MG63 (cell line): Measurements from ENCODE around the gene KDM4B. TPM values are rescaled to one million over a fixed set of nuclear protein-coding genes. Genes with fewer than 3 reads are reported as not detected.

Source experiments
- DNase-seq: peaks from one replicate; pipeline ENCODE4 v3.0.0-alpha.2; 2020
- H3K27me3 ChIP-seq: fragments of 250-450 bp; sonication (Bioruptor Pico); 2 replicates; pipeline ENCODE4 v1.5.1; 2020; ENCODE audit warnings: mild to moderate bottlenecking, moderate library complexity
- H3K36me3 ChIP-seq: fragments of 250-450 bp; sonication (Bioruptor Pico); 2 replicates; pipeline ENCODE4 v1.5.1; 2020; ENCODE audit warnings: mild to moderate bottlenecking, moderate library complexity
- H3K4me3 ChIP-seq: fragments of 250-450 bp; sonication (Bioruptor Pico); 2 replicates; pipeline ENCODE4 v1.5.1; 2020; ENCODE audit warnings: mild to moderate bottlenecking, moderate library complexity
- H3K9me3 ChIP-seq: fragments of 250-450 bp; sonication (Bioruptor Pico); 2 replicates; pipeline ENCODE4 v1.5.1; 2020; ENCODE audit warnings: mild to moderate bottlenecking, moderate library complexity
- total RNA-seq: library from RNA; depleted of rRNA; stranded (reverse); fragments of >200 nt; shearing (Covaris generic); gene quantifications from 2 replicates; pipeline ENCODE4 v1.2.3, GENCODE V29; 2014; ENCODE audit warnings: low replicate concordance

Gene KDM4B
- total RNA-seq, 1 experiment from 2014 or later = 10.3 TPM

- Histone ChIP-seq H3K9me3 (no peaks in the 10 kb centered on the region), H3K4me3 (no peak overlapping the region)
- DNase-seq = no peak
These were observed 63.4 kb downstream of the KDM4B start for GRCh38 chr19:5032101-5032967.

GRCh38 chr19:5035105-5035761, 66.3 kb downstream of the KDM4B start:
- no peak for DNase-seq
- no peak overlapping the region for H3K4me3 ChIP-seq
- no peaks in the 10 kb centered on the region for H3K36me3 ChIP-seq
- no peaks in the 10 kb centered on the region for H3K9me3 ChIP-seq
- H3K27me3 ChIP-seq = no peaks in the 10 kb centered on the region

More at GRCh38 chr19:5032101-5032967, 63.4 kb downstream of the KDM4B start:
- H3K36me3 ChIP-seq = no peaks in the 10 kb centered on the region
- no peaks in the 10 kb centered on the region for H3K27me3 ChIP-seq

GRCh38 chr19:5035793-5036697, 67.1 kb downstream of the KDM4B start:
- no peak overlapping the region for H3K4me3 ChIP-seq
- H3K36me3 ChIP-seq = no peaks in the 10 kb centered on the region
- no peaks in the 10 kb centered on the region for H3K9me3 ChIP-seq
- no peak for DNase-seq
- no peaks in the 10 kb centered on the region for H3K27me3 ChIP-seq

- no peak for DNase-seq
- H3K9me3 ChIP-seq = no peaks in the 10 kb centered on the region
- no peaks in the 10 kb centered on the region for H3K36me3 ChIP-seq
- no peaks in the 10 kb centered on the region for H3K27me3 ChIP-seq
- H3K4me3 ChIP-seq = no peak overlapping the region
These were observed 68.0 kb downstream of the KDM4B start for GRCh38 chr19:5036698-5037563.

- no peaks in the 10 kb centered on the region for H3K27me3 ChIP-seq
- no peak overlapping the region for H3K4me3 ChIP-seq
- H3K9me3 ChIP-seq = no peaks in the 10 kb centered on the region
- no peak for DNase-seq
- no peaks in the 10 kb centered on the region for H3K36me3 ChIP-seq
These were observed 69.0 kb downstream of the KDM4B start for GRCh38 chr19:5037936-5038335.

GRCh38 chr19:5038631-5039271, 69.8 kb downstream of the KDM4B start:
- no peaks in the 10 kb centered on the region for H3K36me3 ChIP-seq
- H3K27me3 ChIP-seq = no peaks in the 10 kb centered on the region
- no peak for DNase-seq
- no peaks in the 10 kb centered on the region for H3K9me3 ChIP-seq
- H3K4me3 ChIP-seq = no peak overlapping the region

- no peak overlapping the region for H3K4me3 ChIP-seq
- H3K9me3 ChIP-seq = no peaks in the 10 kb centered on the region
- H3K27me3 ChIP-seq = no peaks in the 10 kb centered on the region
- H3K36me3 ChIP-seq = no peaks in the 10 kb centered on the region
- DNase-seq = no peak
These were observed 71.0 kb downstream of the KDM4B start for GRCh38 chr19:5039642-5040543.

GRCh38 chr19:5040544-5041167, 71.7 kb downstream of the KDM4B start:
- no peak for DNase-seq

GRCh38 chr19:5041168-5041912, 72.4 kb downstream of the KDM4B start:
- DNase-seq = no peak
- Histone ChIP-seq H3K9me3 (no peaks in the 10 kb centered on the region), H3K4me3 (no peak overlapping the region), H3K27me3 (no peaks in the 10 kb centered on the region), H3K36me3 (no peaks in the 10 kb centered on the region)

More at GRCh38 chr19:5040544-5041167, 71.7 kb downstream of the KDM4B start:
- no peaks in the 10 kb centered on the region for H3K27me3 ChIP-seq
- no peak overlapping the region for H3K4me3 ChIP-seq
- H3K36me3 ChIP-seq = no peaks in the 10 kb centered on the region
- no peaks in the 10 kb centered on the region for H3K9me3 ChIP-seq

GRCh38 chr19:5041913-5042187, 72.9 kb downstream of the KDM4B start:
- H3K4me3 ChIP-seq = no peak overlapping the region
- H3K36me3 ChIP-seq = no peaks in the 10 kb centered on the region
- no peaks in the 10 kb centered on the region for H3K9me3 ChIP-seq
- DNase-seq = no peak
- H3K27me3 ChIP-seq = no peaks in the 10 kb centered on the region

GRCh38 chr19:5042556-5042955, 73.6 kb downstream of the KDM4B start:
- no peak overlapping the region for H3K4me3 ChIP-seq
- no peaks in the 10 kb centered on the region for H3K27me3 ChIP-seq
- H3K36me3 ChIP-seq = no peaks in the 10 kb centered on the region; the same call in 1 of the 2 replicates
- no peaks in the 10 kb centered on the region for H3K9me3 ChIP-seq
- no peak for DNase-seq

GRCh38 chr19:5045029-5045428, 76.1 kb downstream of the KDM4B start:
- H3K36me3 ChIP-seq = no peaks in the 10 kb centered on the region; the same call in 1 of the 2 replicates
- H3K27me3 ChIP-seq = no peaks in the 10 kb centered on the region

GRCh38 chr19:5045956-5046338, 77.0 kb downstream of the KDM4B start:
- no peak overlapping the region for H3K4me3 ChIP-seq
- no peak for DNase-seq
- H3K36me3 ChIP-seq = no peaks in the 10 kb centered on the region; the same call in 1 of the 2 replicates
- H3K9me3 ChIP-seq = no peaks in the 10 kb centered on the region
- H3K27me3 ChIP-seq = no peaks in the 10 kb centered on the region

More at GRCh38 chr19:5045029-5045428, 76.1 kb downstream of the KDM4B start:
- H3K9me3 ChIP-seq = no peaks in the 10 kb centered on the region
- DNase-seq = no peak
- no peak overlapping the region for H3K4me3 ChIP-seq
